Calu3 (cell line): ENCODE data around the gene AACS. TPM values are rescaled to one million over a fixed set of nuclear protein-coding genes. Genes with fewer than 3 reads are reported as not detected.

Experiments used
- BruUV-seq: library from RNA; stranded (reverse); fragments of 400-500 nt; replicated peaks from 2 replicates; lab custom pipeline; 2021; lab: Mats Ljungman, UMichigan
- CTCF ChIA-PET: fragments of 300-600 bp; sonication (Branson Sonifier 250); formaldehyde crosslinking; loops from one replicate; lab custom pipeline; 2022; ENCODE audit warnings: antibody characterized with exemption; lab: Charles Lee
- DNase-seq: peaks from one replicate; pipeline ENCODE4 v3.0.0; 2022
- H3K27ac Mint-ChIP-seq: one replicate; pipeline ENCODE4 v1.8.0; 2022; ENCODE audit warnings: mixed read lengths; ENCODE audit not compliant: unreplicated experiment
- H3K27me3 Mint-ChIP-seq: one replicate; pipeline ENCODE4 v1.8.0; 2022; ENCODE audit warnings: mixed read lengths; ENCODE audit not compliant: unreplicated experiment
- H3K36me3 Mint-ChIP-seq: one replicate; pipeline ENCODE4 v1.8.0; 2022; ENCODE audit warnings: mild to moderate bottlenecking, moderate library complexity, mixed read lengths; ENCODE audit not compliant: insufficient read depth, unreplicated experiment
- H3K4me1 Mint-ChIP-seq: one replicate; pipeline ENCODE4 v1.8.0; 2022; ENCODE audit warnings: mild to moderate bottlenecking, low read depth, mixed read lengths; ENCODE audit not compliant: unreplicated experiment
- H3K4me3 Mint-ChIP-seq: one replicate; pipeline ENCODE4 v1.8.0; 2022; ENCODE audit warnings: mild to moderate bottlenecking, low read depth, moderate library complexity, mixed read lengths; ENCODE audit not compliant: unreplicated experiment
- H3K9me3 Mint-ChIP-seq: one replicate; pipeline ENCODE4 v1.8.0; 2022; ENCODE audit warnings: low read depth, mixed read lengths; ENCODE audit not compliant: unreplicated experiment
- CTCF ChIP-seq: fragments of 200-600 bp; IDR thresholded peaks from one replicate; pipeline ENCODE4 v1.8.0; 2022; ENCODE audit warnings: antibody characterized with exemption; ENCODE audit not compliant: unreplicated experiment
- intact Hi-C: fragments of 100-400 bp; cut with micrococcal nuclease; formaldehyde crosslinking; loops from one replicate; pipeline ENCODE4 v1.10.0; 2022; ENCODE audit not compliant: unreplicated experiment
- total RNA-seq: library from RNA; stranded (reverse); gene quantifications from 2 replicates; pipeline ENCODE4 v1.2.3, GENCODE V29; 2022

Gene AACS
- total RNA-seq, 1 experiment from 2014 or later, result 39.2 TPM

DNA sequence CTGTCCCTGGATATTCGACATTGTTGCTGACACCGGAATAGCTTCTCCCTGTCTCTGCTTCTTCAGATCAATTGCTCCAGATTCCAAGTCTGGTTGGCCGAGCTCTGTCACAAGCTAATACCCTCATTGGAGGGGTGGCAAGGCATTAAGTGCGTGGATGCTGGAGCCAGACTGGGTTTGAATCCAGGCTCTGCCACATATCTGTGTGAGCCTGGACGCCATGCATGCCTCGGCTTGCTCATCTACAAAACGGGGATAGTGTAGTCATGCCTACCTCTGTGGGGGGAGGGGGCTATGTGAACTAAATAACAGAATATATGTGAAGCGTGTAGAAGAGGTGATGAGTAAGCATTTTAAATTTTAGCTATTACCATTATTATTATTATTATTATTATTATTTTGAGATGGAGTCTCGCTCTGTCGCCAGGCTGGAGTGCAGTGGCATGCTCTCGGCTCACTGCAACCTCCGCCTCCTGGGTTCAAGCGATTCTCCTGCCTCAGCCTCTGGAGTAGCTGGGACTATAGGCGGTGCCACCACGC lies 97.3 kb downstream of the AACS start:
- DNase-seq, result no peak
- CTCF ChIA-PET, result interaction anchor here (0.7 to 1.2 kb wide), 3 partner anchors 9 to 163 kb away, joined by 3 read pairs; no protein-coding TSS in a partner anchor
- Mint-ChIP-seq H3K27ac (no peak overlapping the region), H3K27me3 (peaks cover 10% of the 10 kb centered on the region), H3K9me3 (peaks cover 5% of the 10 kb centered on the region), H3K4me1 (peaks cover 12% of the 10 kb centered on the region), H3K4me3 (no peak overlapping the region), H3K36me3 (peaks cover 5% of the 10 kb centered on the region)
- intact Hi-C loops, result no loop called here
- no peak for TF ChIP-seq CTCF
- BruUV-seq, result no TSS peak

DNA sequence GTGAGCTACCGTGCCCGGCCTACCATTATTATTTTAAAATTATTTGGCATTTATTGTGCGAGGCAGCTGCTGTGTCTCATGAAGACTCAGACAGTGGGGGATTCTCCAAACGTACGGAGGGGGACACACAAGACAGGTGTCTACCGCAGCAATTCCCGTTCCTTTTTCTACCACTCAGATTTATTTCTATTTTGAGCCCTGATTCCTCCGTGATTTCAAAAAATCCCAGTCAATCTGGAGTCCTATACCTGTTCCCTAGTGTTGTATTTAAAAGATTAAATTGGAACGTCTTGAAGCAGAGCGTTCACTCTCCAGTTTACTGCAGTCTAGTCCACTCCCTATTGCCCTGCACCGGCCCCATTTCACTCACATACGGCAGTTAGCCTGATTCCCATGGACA lies 97.9 kb downstream of the AACS start:
- CTCF ChIA-PET, result no interaction called here
- intact Hi-C loops, result no loop called here
- peaks cover 5% of the 10 kb centered on the region for H3K36me3 Mint-ChIP-seq
- H3K4me3 Mint-ChIP-seq, result no peak overlapping the region
- no peak for DNase-seq
- BruUV-seq, result no TSS peak
- H3K27ac Mint-ChIP-seq, result no peak overlapping the region
- no peak for TF ChIP-seq CTCF
- H3K27me3 Mint-ChIP-seq, result peaks cover 16% of the 10 kb centered on the region
- peaks cover 12% of the 10 kb centered on the region for H3K4me1 Mint-ChIP-seq
- peaks cover 5% of the 10 kb centered on the region for H3K9me3 Mint-ChIP-seq

GRCh38 chr12:125164541-125164940 lies 99.3 kb downstream of the AACS start:
- Mint-ChIP-seq H3K4me3 (no peak overlapping the region), H3K9me3 (peaks cover 5% of the 10 kb centered on the region), H3K27ac (no peak overlapping the region), H3K36me3 (peaks cover 5% of the 10 kb centered on the region), H3K4me1 (peaks cover 12% of the 10 kb centered on the region), H3K27me3 (peaks cover 26% of the 10 kb centered on the region)
- BruUV-seq, result no TSS peak
- DNase-seq, result no peak
- CTCF ChIA-PET, result no interaction called here
- intact Hi-C loops, result no loop called here
- no peak for TF ChIP-seq CTCF

GRCh38 chr12:125166041-125166440 lies 100.8 kb downstream of the AACS start:
- BruUV-seq, result no TSS peak
- no peak for TF ChIP-seq CTCF
- no peak overlapping the region for H3K27ac Mint-ChIP-seq

More at GRCh38 chr12:125166041-125166440, 100.8 kb downstream of the AACS start:
- no peak for DNase-seq
- intact Hi-C loops, result no loop called here
- Mint-ChIP-seq H3K4me1 (peaks cover 9% of the 10 kb centered on the region), H3K4me3 (no peak overlapping the region), H3K27me3 (peaks cover 41% of the 10 kb centered on the region), H3K36me3 (peaks cover 5% of the 10 kb centered on the region), H3K9me3 (peaks cover 5% of the 10 kb centered on the region)
- CTCF ChIA-PET, result interaction anchor here (0.6 kb wide), 1 partner anchor 10 kb away, joined by 3 read pairs; no protein-coding TSS in a partner anchor
